Measurements from ENCODE around the gene XPO4. TPM values are rescaled to one million over a fixed set of nuclear protein-coding genes. Genes with fewer than 3 reads are reported as not detected.
"Not testable (repeated sequence)": the region's sequence is repeated elsewhere in the genome, so short reads cannot be mapped to it uniquely, and the experiment has no call there.

XPO4 gene
- total and polyA plus RNA-seq, 4 donors: 11.7 to 30.5 (median 17.8) TPM

DNA sequence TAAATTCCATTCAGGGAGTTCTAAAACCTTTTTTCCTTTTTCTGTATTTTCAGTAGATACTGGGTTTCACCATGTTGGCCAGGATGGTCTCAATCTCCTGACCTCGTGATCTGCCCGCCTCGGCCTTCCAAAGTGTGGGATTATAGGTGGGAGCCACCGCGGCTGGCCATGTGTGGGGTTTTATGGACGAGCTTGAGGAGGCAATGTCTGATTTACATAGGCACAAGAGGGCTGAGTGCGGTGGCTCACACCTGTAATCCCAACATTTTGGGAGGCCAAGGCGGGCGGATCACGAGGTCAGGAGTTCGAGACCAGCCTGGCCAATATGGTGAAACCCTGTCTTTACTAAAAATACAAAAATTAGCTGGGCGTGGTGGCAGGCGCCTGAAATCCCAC is 22.8 kb upstream of the XPO4 start:
- not testable (repeated sequence) for H3K4me1 ChIP-seq (ENCODE audit: control insufficient read depth, insufficient read depth, low read length); H3K27ac ChIP-seq (ENCODE audit: low read depth, low read length); H3K27me3 ChIP-seq (ENCODE audit: control insufficient read depth, insufficient read depth, low read length); DNase-seq (ENCODE audit: low read depth in 4 of 6, low spot score in 6 of 6); H3K4me3 ChIP-seq (ENCODE audit: low read depth, low read length); H3K9me3 ChIP-seq (ENCODE audit: control insufficient read depth, insufficient read depth, low read length); H3K36me3 ChIP-seq (ENCODE audit: control insufficient read depth, insufficient read depth, low read length)
- whole genome bisulfite sequencing (ENCODE audit: insufficient coverage): 80% methylated on average over 9 of the region's 13 CpGs

DNA sequence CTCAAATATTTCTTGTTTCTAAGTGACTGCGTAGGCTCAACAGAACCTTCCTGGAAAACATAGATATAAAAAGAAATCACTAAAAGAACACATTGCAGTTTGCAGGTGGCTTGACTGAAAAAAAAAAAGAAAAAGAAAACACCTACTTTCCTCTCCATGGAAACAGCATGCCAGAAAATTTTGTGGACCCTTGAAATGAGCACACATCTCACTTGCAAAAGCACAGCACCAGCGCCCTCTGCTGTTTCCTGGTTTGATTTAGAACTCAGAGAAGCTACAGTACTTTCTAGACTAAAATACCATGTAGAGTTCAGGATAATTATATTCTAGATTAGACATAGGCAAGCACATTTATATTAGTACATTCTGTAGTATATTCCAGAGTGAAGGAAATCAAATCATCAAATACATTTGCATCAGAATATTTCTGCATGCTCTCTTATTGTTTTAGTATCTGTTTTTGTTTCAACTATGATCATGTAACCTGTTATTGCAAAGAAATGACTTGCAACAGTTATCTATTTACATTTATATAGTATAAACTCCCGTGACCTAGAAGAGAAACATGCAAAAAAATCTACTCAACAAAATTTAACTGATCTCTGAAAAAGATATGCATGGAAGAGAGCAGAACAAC is 22.3 kb upstream of the XPO4 start:
- peak; percentile 74 to 97 (median 84) for DNase-seq (ENCODE audit: low read depth in 4 of 6, low spot score in 6 of 6)
- Histone ChIP-seq H3K27me3 (ENCODE audit: control insufficient read depth, insufficient read depth, low read length) (no peaks in the 10 kb centered on the region), H3K4me3 (ENCODE audit: low read depth, low read length) (no peak overlapping the region), H3K9me3 (ENCODE audit: control insufficient read depth, insufficient read depth, low read length) (no peaks in the 10 kb centered on the region), H3K4me1 (ENCODE audit: control insufficient read depth, insufficient read depth, low read length) (no peaks in the 10 kb centered on the region), H3K36me3 (ENCODE audit: control insufficient read depth, insufficient read depth, low read length) (no peaks in the 10 kb centered on the region), H3K27ac (ENCODE audit: low read depth, low read length) (no peak overlapping the region)
- WGBS (ENCODE audit: insufficient coverage): no CpG with 5 or more reads among the region's 3 CpGs

DNA sequence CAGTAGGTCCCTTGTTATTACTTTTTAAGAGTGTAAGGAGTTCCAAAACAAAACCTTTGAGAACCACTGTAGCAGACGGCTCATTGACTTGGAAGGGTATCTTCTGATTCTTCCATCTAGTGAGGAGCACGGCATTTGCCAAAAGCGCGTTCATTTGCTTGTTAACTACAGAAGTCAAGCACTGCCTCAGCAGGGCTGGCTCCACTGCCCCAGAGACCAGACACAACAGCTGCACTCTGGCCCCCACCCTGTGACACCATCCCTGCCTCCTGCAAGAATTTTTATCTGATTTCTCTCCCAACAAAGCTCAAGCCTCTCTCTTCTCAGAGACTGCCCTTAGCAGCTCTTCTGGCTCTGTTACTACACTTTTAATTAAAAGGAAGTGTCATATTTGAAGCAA is 20.7 kb upstream of the XPO4 start:
- H3K36me3 ChIP-seq (ENCODE audit: control insufficient read depth, insufficient read depth, low read length): no peaks in the 10 kb centered on the region
- DNase-seq (ENCODE audit: low read depth in 4 of 6, low spot score in 6 of 6): no peak
- H3K27me3 ChIP-seq (ENCODE audit: control insufficient read depth, insufficient read depth, low read length): no peaks in the 10 kb centered on the region
- WGBS (ENCODE audit: insufficient coverage): 84% methylated on average over 4 of the region's 4 CpGs
- no peak overlapping the region for H3K27ac ChIP-seq (ENCODE audit: low read depth, low read length)
- no peaks in the 10 kb centered on the region for H3K4me1 ChIP-seq (ENCODE audit: control insufficient read depth, insufficient read depth, low read length)
- no peaks in the 10 kb centered on the region for H3K9me3 ChIP-seq (ENCODE audit: control insufficient read depth, insufficient read depth, low read length)
- no peak overlapping the region for H3K4me3 ChIP-seq (ENCODE audit: low read depth, low read length)

DNA sequence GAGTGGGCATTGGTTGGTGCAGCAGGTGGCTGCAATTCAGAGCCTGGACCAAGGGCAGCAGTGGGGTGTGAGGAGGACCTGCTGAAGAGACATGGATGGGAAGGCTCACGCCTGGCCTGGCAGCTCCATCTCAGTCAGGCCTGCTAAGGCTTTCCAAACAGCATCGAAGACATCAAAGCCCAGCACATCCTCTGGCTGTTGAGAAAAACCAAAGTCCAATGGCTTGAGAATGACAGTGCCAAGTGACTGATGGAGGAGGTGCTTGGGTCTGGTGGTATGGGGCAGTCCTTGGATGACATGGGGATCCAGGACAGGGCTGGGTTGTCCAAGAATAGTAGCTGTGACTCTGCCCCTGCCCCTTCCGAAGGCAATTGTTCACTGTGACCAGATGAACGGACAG is 19.0 kb upstream of the XPO4 start:
- H3K4me1 ChIP-seq (ENCODE audit: control insufficient read depth, insufficient read depth, low read length): no peaks in the 10 kb centered on the region
- H3K36me3 ChIP-seq (ENCODE audit: control insufficient read depth, insufficient read depth, low read length): no peaks in the 10 kb centered on the region
- H3K4me3 ChIP-seq (ENCODE audit: low read depth, low read length): no peak overlapping the region
- no peak for DNase-seq (ENCODE audit: low read depth in 4 of 6, low spot score in 6 of 6)
- H3K9me3 ChIP-seq (ENCODE audit: control insufficient read depth, insufficient read depth, low read length): no peaks in the 10 kb centered on the region
- no peak overlapping the region for H3K27ac ChIP-seq (ENCODE audit: low read depth, low read length)
- 94% methylated on average over 4 of the region's 4 CpGs for WGBS (ENCODE audit: insufficient coverage)
- no peaks in the 10 kb centered on the region for H3K27me3 ChIP-seq (ENCODE audit: control insufficient read depth, insufficient read depth, low read length)

DNA sequence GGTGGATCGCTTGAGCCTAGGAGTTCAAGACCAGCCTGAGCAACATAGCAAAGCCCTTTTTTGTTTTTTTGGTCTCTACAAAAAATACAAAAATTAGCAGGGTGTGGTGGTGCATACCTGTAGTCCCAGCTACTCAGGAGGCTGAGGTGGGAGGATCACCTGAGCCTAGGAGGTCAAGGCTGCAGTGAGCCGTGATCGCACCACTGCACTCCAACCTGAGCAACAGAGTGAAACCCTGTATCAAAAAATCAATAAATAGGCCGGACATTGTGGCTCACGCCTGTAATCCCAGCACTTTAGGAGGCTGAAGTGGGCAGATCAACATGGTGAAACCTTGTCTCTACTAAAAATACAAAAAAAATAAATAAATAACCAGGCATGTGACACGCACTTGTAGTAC is 13.1 kb upstream of the XPO4 start:
- not testable (repeated sequence) for H3K27ac ChIP-seq (ENCODE audit: low read depth, low read length); H3K36me3 ChIP-seq (ENCODE audit: control insufficient read depth, insufficient read depth, low read length); H3K4me3 ChIP-seq (ENCODE audit: low read depth, low read length); H3K9me3 ChIP-seq (ENCODE audit: control insufficient read depth, insufficient read depth, low read length); DNase-seq (ENCODE audit: low read depth in 4 of 6, low spot score in 6 of 6); H3K27me3 ChIP-seq (ENCODE audit: control insufficient read depth, insufficient read depth, low read length); H3K4me1 ChIP-seq (ENCODE audit: control insufficient read depth, insufficient read depth, low read length)
- WGBS (ENCODE audit: insufficient coverage): 96% methylated on average over 4 of the region's 6 CpGs

DNA sequence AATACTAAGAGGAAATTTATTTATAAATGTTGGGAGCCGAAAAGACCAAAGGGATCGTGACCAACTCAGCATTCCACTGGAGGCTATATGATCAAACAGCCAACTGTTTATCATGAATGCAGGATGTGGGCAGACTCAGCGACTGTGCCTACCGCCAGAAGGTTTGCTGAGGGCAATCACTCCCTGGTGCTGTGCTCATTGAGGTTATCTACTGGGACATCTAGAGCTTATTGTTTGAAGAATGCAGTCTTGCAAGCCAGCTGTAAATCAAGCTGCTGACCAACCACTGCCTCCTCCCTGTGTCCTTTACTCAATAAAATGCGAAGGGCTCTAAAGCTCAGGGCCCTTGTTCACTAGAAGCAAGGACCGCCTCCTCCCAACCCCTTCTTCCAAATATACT is 8.5 kb upstream of the XPO4 start:
- DNase-seq (ENCODE audit: low read depth in 4 of 6, low spot score in 6 of 6): no peak
- H3K4me1 ChIP-seq (ENCODE audit: control insufficient read depth, insufficient read depth, low read length): no peaks in the 10 kb centered on the region
- H3K27me3 ChIP-seq (ENCODE audit: control insufficient read depth, insufficient read depth, low read length): no peaks in the 10 kb centered on the region
- H3K9me3 ChIP-seq (ENCODE audit: control insufficient read depth, insufficient read depth, low read length): no peaks in the 10 kb centered on the region
- H3K36me3 ChIP-seq (ENCODE audit: control insufficient read depth, insufficient read depth, low read length): no peaks in the 10 kb centered on the region
- H3K27ac ChIP-seq (ENCODE audit: low read depth, low read length): no peak overlapping the region
- no peak overlapping the region for H3K4me3 ChIP-seq (ENCODE audit: low read depth, low read length)
- WGBS (ENCODE audit: insufficient coverage): 92% methylated on average over 4 of the region's 6 CpGs

DNA sequence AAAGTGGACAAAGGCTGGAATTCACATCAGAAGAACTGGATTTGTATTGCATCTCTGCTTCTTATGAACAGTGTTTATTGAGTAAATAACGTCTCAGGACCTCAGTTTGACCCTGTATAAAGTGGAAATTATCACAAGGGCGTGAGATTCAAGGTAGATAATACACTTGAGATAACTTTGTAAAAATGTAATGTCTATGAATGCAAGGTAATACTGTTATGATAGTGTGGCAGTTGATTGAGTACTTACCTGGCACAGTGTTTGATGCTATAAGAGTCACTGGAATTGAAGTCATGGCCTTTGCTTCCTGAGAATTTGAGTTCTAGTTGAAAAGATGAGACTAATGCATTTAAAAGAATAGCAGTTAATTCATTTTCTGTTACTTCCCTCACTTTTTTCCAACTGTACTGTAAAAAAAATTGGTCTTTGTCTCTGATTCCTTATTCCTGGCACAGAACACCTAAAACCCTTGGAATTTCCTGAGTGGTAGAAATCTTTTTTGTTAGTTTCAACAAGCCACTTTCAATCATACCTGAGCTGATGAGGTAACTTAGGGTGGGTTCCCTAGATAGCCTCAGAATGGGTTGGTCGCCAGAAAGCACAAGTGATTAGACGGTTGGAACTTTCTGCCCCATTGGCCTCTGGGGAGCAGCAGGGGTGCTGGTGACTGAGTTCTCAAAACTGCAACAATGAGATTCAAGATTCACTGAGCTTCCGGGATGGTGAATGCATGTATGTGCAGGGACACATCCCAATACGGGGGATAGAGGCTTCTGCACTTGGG is 6.4 kb upstream of the XPO4 start:
- Histone ChIP-seq H3K4me3 (ENCODE audit: low read depth, low read length) (no peak overlapping the region), H3K9me3 (ENCODE audit: control insufficient read depth, insufficient read depth, low read length) (no peaks in the 10 kb centered on the region), H3K27me3 (ENCODE audit: control insufficient read depth, insufficient read depth, low read length) (no peaks in the 10 kb centered on the region), H3K36me3 (ENCODE audit: control insufficient read depth, insufficient read depth, low read length) (no peaks in the 10 kb centered on the region), H3K27ac (ENCODE audit: low read depth, low read length) (no peak overlapping the region), H3K4me1 (ENCODE audit: control insufficient read depth, insufficient read depth, low read length) (no peaks in the 10 kb centered on the region)
- no peak for DNase-seq (ENCODE audit: low read depth in 4 of 6, low spot score in 6 of 6)
- WGBS (ENCODE audit: insufficient coverage): 78% methylated on average over 6 of the region's 6 CpGs

DNA sequence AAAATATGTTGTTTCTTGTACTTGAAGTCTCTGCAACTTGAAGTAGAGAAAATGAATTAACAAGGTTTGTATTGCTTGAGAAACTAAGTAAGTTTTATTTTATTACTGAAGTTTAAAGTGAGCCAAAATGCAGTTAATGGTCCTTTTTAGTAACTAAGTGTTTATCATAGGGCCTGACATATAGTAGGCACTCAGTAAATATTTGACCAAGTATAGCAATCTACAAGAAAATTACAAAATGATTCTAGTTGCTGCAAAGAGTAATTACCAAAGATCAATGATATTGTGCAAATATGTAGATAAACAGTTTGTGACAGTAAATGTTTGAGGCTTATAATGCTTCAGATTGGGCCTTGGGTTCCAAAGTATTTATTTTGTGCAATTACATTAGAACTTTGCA is 2.4 kb upstream of the XPO4 start:
- no peak overlapping the region for H3K4me3 ChIP-seq (ENCODE audit: low read depth, low read length)
- no peaks in the 10 kb centered on the region for H3K9me3 ChIP-seq (ENCODE audit: control insufficient read depth, insufficient read depth, low read length)
- peaks cover 14% of the 10 kb centered on the region for H3K4me1 ChIP-seq (ENCODE audit: control insufficient read depth, insufficient read depth, low read length)
- no peaks in the 10 kb centered on the region for H3K36me3 ChIP-seq (ENCODE audit: control insufficient read depth, insufficient read depth, low read length)
- no peak overlapping the region for H3K27ac ChIP-seq (ENCODE audit: low read depth, low read length)
- no peaks in the 10 kb centered on the region for H3K27me3 ChIP-seq (ENCODE audit: control insufficient read depth, insufficient read depth, low read length)
- no peak for DNase-seq (ENCODE audit: low read depth in 4 of 6, low spot score in 6 of 6)

DNA sequence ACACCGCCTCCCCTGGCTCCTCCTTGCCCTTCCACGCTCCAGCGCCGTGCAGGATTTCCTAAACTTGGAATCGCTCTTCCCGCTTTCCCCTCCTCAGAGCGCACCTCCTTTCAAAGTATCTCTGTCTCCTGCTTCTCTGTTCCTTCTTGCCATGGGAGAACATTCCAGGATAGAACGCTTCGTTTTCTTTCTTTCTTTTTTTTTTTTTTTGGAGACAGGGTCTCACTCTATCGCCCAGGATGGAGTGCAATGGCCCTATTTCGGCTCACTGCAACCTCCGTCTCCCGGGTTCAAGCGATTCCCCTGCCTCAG is 574 bp upstream of the XPO4 start:
- Histone ChIP-seq H3K9me3 (ENCODE audit: control insufficient read depth, insufficient read depth, low read length) (no peaks in the 10 kb centered on the region), H3K4me1 (ENCODE audit: control insufficient read depth, insufficient read depth, low read length) (peaks cover 14% of the 10 kb centered on the region), H3K27me3 (ENCODE audit: control insufficient read depth, insufficient read depth, low read length) (no peaks in the 10 kb centered on the region), H3K4me3 (ENCODE audit: low read depth, low read length) (peak overlapping the region; percentile 69), H3K27ac (ENCODE audit: low read depth, low read length) (peak overlapping the region; percentile 79), H3K36me3 (ENCODE audit: control insufficient read depth, insufficient read depth, low read length) (peaks cover 3% of the 10 kb centered on the region)
- peak in 1 of 6 donors; percentile 50 for DNase-seq (ENCODE audit: low read depth in 4 of 6, low spot score in 6 of 6)
- WGBS (ENCODE audit: insufficient coverage): 2% methylated on average over 9 of the region's 14 CpGs

All from spinal cord (tissue), 10 donors.